H1 (cell line): Measurements from ENCODE around the gene ZNF500. TPM values are rescaled to one million over a fixed set of nuclear protein-coding genes. Genes with fewer than 3 reads are reported as not detected.

Experiments
- CTCF ChIA-PET: fragments of 300-600 bp; sonication (Branson Sonifier 250); formaldehyde crosslinking; loops from one replicate; lab custom pipeline; 2021; ENCODE audit not compliant: partially characterized antibody; lab: Charles Lee
- POLR2A ChIA-PET: fragments of 300-600 bp; sonication (Branson Sonifier 250); formaldehyde crosslinking; loops from one replicate; lab custom pipeline; 2021; ENCODE audit warnings: inconsistent platforms; ENCODE audit not compliant: partially characterized antibody; lab: Charles Lee
- DNase-seq, 2 experiments: peaks; one replicate each; pipeline versions ENCODE4 v3.0.0 to v3.0.0-alpha.2; 2010 to 2022; ENCODE audit warnings: low spot score in 2 of 2, low read depth in 1 of 2, mixed read lengths in 1 of 2
- FAIRE-seq: peaks from 2 replicates; lab custom pipeline; 2011; peaks lifted over from hg19 to GRCh38; lab: Jason Lieb, UNC
- H2AFZ ChIP-seq: 2 replicates; pipeline ENCODE4 v1.8.1; 2012; ENCODE audit warnings: low read length, inconsistent platforms
- H2AK5ac ChIP-seq: 2 replicates; pipeline ENCODE4 v1.6.1; 2013; ENCODE audit warnings: low read depth, low read length
- H2BK120ac ChIP-seq: replicated peaks from 2 replicates; pipeline ENCODE3; 2013; ENCODE audit warnings: low read depth, low read length, inconsistent platforms
- H2BK12ac ChIP-seq: 2 replicates; pipeline ENCODE4 v1.6.1; 2013; ENCODE audit warnings: low read depth, low read length
- H2BK15ac ChIP-seq: 2 replicates; pipeline ENCODE4 v1.6.1; 2013; ENCODE audit warnings: low read length
- H2BK20ac ChIP-seq: 2 replicates; pipeline ENCODE4 v1.6.1; 2013; ENCODE audit warnings: low read length
- H2BK5ac ChIP-seq: 2 replicates; pipeline ENCODE4 v1.6.1; 2013; ENCODE audit warnings: low read depth, low read length
- H3K14ac ChIP-seq: 2 replicates; pipeline ENCODE4 v1.6.1; 2013; ENCODE audit warnings: inconsistent platforms; ENCODE audit not compliant: insufficient read length
- H3K18ac ChIP-seq: 2 replicates; pipeline ENCODE4 v1.6.1; 2013; ENCODE audit warnings: low read length; ENCODE audit errors: extremely low read depth
- H3K23ac ChIP-seq: 2 replicates; pipeline ENCODE4 v1.6.1; 2013; ENCODE audit warnings: inconsistent platforms; ENCODE audit not compliant: insufficient read length
- H3K23me2 ChIP-seq: 2 replicates; pipeline ENCODE4 v1.6.1; 2013; ENCODE audit warnings: low read depth, low read length
- H3K27ac ChIP-seq: 2 replicates; pipeline ENCODE4 v1.6.1; 2011; ENCODE audit warnings: low read depth, low read length, inconsistent platforms
- H3K27me3 ChIP-seq, 4 experiments: replicated peaks in 1 of 4; 1 replicate in 1 of 4; 2 replicates in 3 of 4; pipeline versions ENCODE4 v1.6.1 to v1.8.1; 2011 to 2013; ENCODE audit warnings: low read length in 3 of 4, mild to moderate bottlenecking in 3 of 4, inconsistent platforms in 2 of 4, mixed read lengths in 2 of 4, moderate library complexity in 1 of 4; ENCODE audit not compliant: control insufficient read depth in 3 of 4, insufficient read depth in 3 of 4; ENCODE audit errors: extremely low read depth in 1 of 4
- H3K36me3 ChIP-seq, 4 experiments: 2 replicates each; pipeline versions ENCODE4 v1.6.1 to v1.8.1; 2011 to 2013; ENCODE audit warnings: mild to moderate bottlenecking in 4 of 4, low read length in 3 of 4, moderate library complexity in 2 of 4, control low read depth in 1 of 4, inconsistent platforms in 1 of 4; ENCODE audit not compliant: insufficient read depth in 4 of 4, control insufficient read depth in 2 of 4
- H3K4ac ChIP-seq: replicated peaks from 2 replicates; pipeline ENCODE3; 2013; ENCODE audit warnings: low read length, low read depth, mixed read lengths, inconsistent platforms; ENCODE audit not compliant: insufficient read length
- H3K4me1 ChIP-seq, 4 experiments: replicated peaks in 1 of 4; 1 replicate in 1 of 4; 2 replicates in 3 of 4; pipeline versions ENCODE4 v1.6.1 to v1.8.1; 2011 to 2013; ENCODE audit warnings: low read length in 3 of 4, inconsistent platforms in 2 of 4, mixed read lengths in 1 of 4; ENCODE audit not compliant: insufficient read depth in 4 of 4, control insufficient read depth in 3 of 4
- H3K4me2 ChIP-seq, 2 experiments: 2 replicates each; pipeline versions ENCODE4 v1.6.1 to v1.8.1; 2011 to 2013; ENCODE audit warnings: low read depth in 2 of 2, low read length in 2 of 2, control low read depth in 1 of 2, inconsistent platforms in 1 of 2, mild to moderate bottlenecking in 1 of 2; ENCODE audit not compliant: insufficient read depth in 1 of 2
- H3K4me3 ChIP-seq, 4 experiments: fragments of 200-600, 300-600 bp in 1 of 4; sonication (generic), shearing (Covaris generic), sonication (Bioruptor Twin) in 1 of 4; 2 replicates each; pipeline versions ENCODE4 v1.5.1 to v1.8.1; 2011 to 2016; ENCODE audit warnings: low read length in 4 of 4, low read depth in 3 of 4, control low read depth in 2 of 4, inconsistent platforms in 2 of 4, mild to moderate bottlenecking in 2 of 4, mixed read lengths in 1 of 4, moderate library complexity in 1 of 4; ENCODE audit not compliant: insufficient read depth in 2 of 4; ENCODE audit errors: extremely low read depth in 1 of 4
- H3K56ac ChIP-seq: replicated peaks from 2 replicates; pipeline ENCODE3; 2013; ENCODE audit warnings: low read depth, mild to moderate bottlenecking, mixed read lengths, low read length, inconsistent platforms; ENCODE audit not compliant: insufficient read length
- H3K79me1 ChIP-seq: 2 replicates; pipeline ENCODE4 v1.6.1; 2013; ENCODE audit warnings: low read depth, low read length, control low read depth
- H3K79me2 ChIP-seq, 2 experiments: 2 replicates each; pipeline versions ENCODE4 v1.6.1 to v1.8.1; 2012 to 2013; ENCODE audit warnings: low read length in 2 of 2, mild to moderate bottlenecking in 2 of 2, inconsistent platforms in 1 of 2; ENCODE audit not compliant: insufficient read depth in 2 of 2, control insufficient read depth in 1 of 2
- H3K9ac ChIP-seq, 4 experiments: replicated peaks in 1 of 4; 1 replicate in 1 of 4; 2 replicates in 3 of 4; pipeline versions ENCODE4 v1.6.1 to v1.8.1; 2011 to 2013; ENCODE audit warnings: low read depth in 3 of 4, low read length in 3 of 4, control low read depth in 2 of 4, mild to moderate bottlenecking in 2 of 4, moderate library complexity in 2 of 4, inconsistent platforms in 1 of 4; ENCODE audit errors: extremely low read depth in 1 of 4
- H3K9me3 ChIP-seq, 2 experiments: 2 replicates each; pipeline versions ENCODE4 v1.6.1 to v1.8.1; 2012 to 2013; ENCODE audit warnings: mild to moderate bottlenecking in 2 of 2, moderate library complexity in 2 of 2, control low read depth in 1 of 2, inconsistent platforms in 1 of 2, low read depth in 1 of 2, low read length in 1 of 2, mixed read lengths in 1 of 2; ENCODE audit not compliant: insufficient read depth in 2 of 2
- H4K20me1 ChIP-seq, 2 experiments: replicated peaks in 1 of 2; 2 replicates each; pipeline versions ENCODE3 to v1.8.1; 2011 to 2013; ENCODE audit warnings: inconsistent platforms in 2 of 2, low read length in 2 of 2, mild to moderate bottlenecking in 1 of 2; ENCODE audit not compliant: insufficient read depth in 2 of 2, control insufficient read depth in 1 of 2
- H4K5ac ChIP-seq: 2 replicates; pipeline ENCODE4 v1.6.1; 2013; ENCODE audit warnings: low read length, low read depth, mixed read lengths, inconsistent platforms; ENCODE audit not compliant: insufficient read length
- H4K8ac ChIP-seq: 2 replicates; pipeline ENCODE4 v1.8.0; 2013; ENCODE audit warnings: mild to moderate bottlenecking, moderate library complexity, low read length, inconsistent platforms; ENCODE audit not compliant: insufficient read depth; ENCODE audit errors: extremely low read depth
- H4K91ac ChIP-seq: replicated peaks from 2 replicates; pipeline ENCODE3; 2013; ENCODE audit warnings: low read length, mixed read lengths, inconsistent platforms; ENCODE audit not compliant: insufficient read length
- BACH1 ChIP-seq: IDR thresholded peaks from 2 replicates; pipeline ENCODE4 v1.6.1; 2012; ENCODE audit warnings: low read length, improper control_type of control experiment
- CBX5 ChIP-seq: fragments of 300-800, 300-1000 bp; sonication (generic); IDR thresholded peaks from 2 replicates; pipeline ENCODE4 v1.7.1; 2016; ENCODE audit warnings: antibody characterized with exemption, low read length, low read depth
- GTF2F1 ChIP-seq: IDR thresholded peaks from 2 replicates; pipeline ENCODE4 v1.6.1; 2012; ENCODE audit warnings: low read depth, low read length, improper control_type of control experiment, borderline replicate concordance
- MAFK ChIP-seq: IDR thresholded peaks from 2 replicates; pipeline ENCODE4 v1.6.1; 2012; ENCODE audit warnings: low read depth, mild to moderate bottlenecking, improper control_type of control experiment, low read length
- RBBP5 ChIP-seq: IDR thresholded peaks from 2 replicates; pipeline ENCODE4 v1.7.1; 2012; ENCODE audit warnings: low read depth, mild to moderate bottlenecking, inconsistent platforms, low read length, moderate library complexity, borderline replicate concordance
- SIRT6 ChIP-seq: IDR thresholded peaks from one replicate; pipeline ENCODE4 v1.7.1; 2012; ENCODE audit warnings: low read length, inconsistent platforms
- TAF7 ChIP-seq: optimal IDR thresholded peaks from 2 replicates; pipeline ENCODE3; 2011; ENCODE audit warnings: low read depth, mild to moderate bottlenecking, inconsistent platforms, low read length, moderate library complexity, borderline replicate concordance
- WGBS, 2 experiments: shearing (Covaris generic) in 1 of 2; methylation state at CpG; one replicate each; pipeline versions ENCODE4 v1.1.6 to v1.1.7; 2013 to 2015; ENCODE audit warnings: low lambda C conversion rate in 2 of 2, mixed read lengths in 2 of 2, inconsistent platforms in 1 of 2, low coverage in 1 of 2, missing lambda C conversion rate in 1 of 2; ENCODE audit not compliant: insufficient replicate concordance in 2 of 2, insufficient coverage in 1 of 2, insufficient read length in 1 of 2; ENCODE audit errors: extremely low coverage in 1 of 2, missing lambda C conversion rate in 1 of 2; 5-methylcytosine and 5-hydroxymethylcytosine counted together
- polyA plus RNA-seq, 7 experiments: library from polyadenylated mRNA; depleted of rRNA in 3 of 7; stranded (reverse) in 5 of 7; unstranded in 2 of 7; fragments of >200 nt in 5 of 7; fragments of 200-250 nt in 2 of 7; gene quantifications; 1 replicate in 5 of 7; 2 replicates in 1 of 7; 4 replicates in 1 of 7; pipeline versions ENCODE4 v1.2.1 to v1.2.3, GENCODE V29; 2011 to 2013; ENCODE audit warnings: missing spikeins in 2 of 7, mixed read lengths in 2 of 7
- total RNA-seq: library from RNA; stranded (reverse); fragmentation: NEBNext Ultra II Directional; extraction: Animal tissue kit (Norgen Biotek cat#: 25700); gene quantifications from 2 replicates; pipeline ENCODE4 v1.2.1, GENCODE V29; 2021

Gene ZNF500
- total and polyA plus RNA-seq, 2 of the 8 experiments (the other 6 are each of a cell fraction or from before 2014, with no cell fraction given) = 10.3 to 10.4 TPM

DNA sequence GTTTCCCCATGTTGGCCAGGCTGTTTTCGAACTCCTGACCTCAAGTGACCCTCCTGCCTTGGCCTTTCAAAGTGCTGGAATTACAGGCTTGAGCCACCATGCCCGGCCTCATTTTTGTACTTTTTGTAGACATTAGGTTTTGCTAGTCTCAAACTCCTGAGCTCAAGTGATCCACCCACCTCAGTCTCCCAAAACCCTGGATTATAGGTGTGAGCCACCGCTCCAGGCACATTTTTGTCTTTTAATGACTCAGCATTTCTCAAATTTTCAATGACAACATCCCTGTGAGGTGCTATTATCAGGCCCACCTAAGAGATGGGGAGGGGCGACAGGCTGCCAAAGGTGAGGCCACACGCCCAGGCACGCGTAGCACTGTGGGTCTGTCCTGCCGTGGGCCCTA, 20.1 kb upstream of the ZNF500 start:
- Histone ChIP-seq H4K5ac (no peak overlapping the region), H4K8ac (no peak overlapping the region; the same call in 1 of the 2 replicates), H3K23ac (no peak overlapping the region), H3K56ac (no peak overlapping the region), H3K27me3 (no peaks in the 10 kb centered on the region; a peak in 1 of 7 replicates), H3K18ac (0 out of 2 replicates have a peak overlapping the region, but pooled peaks have one; percentile 48), H4K20me1 (no peaks in the 10 kb centered on the region), H3K23me2 (no peaks in the 10 kb centered on the region), H2BK120ac (no peak overlapping the region), H2AK5ac (0 out of 2 replicates have a peak overlapping the region, but pooled peaks have one; percentile 24), H3K79me1 (no peaks in the 10 kb centered on the region), H3K9ac (no peak overlapping the region), H3K4me2 (no peak overlapping the region), H2BK5ac (peak overlapping the region; percentile 35; the same call in 1 of the 2 replicates), H2AFZ (no peak overlapping the region), H3K14ac (no peak overlapping the region), H2BK12ac (peak overlapping the region; percentile 95; the same call in 1 of the 2 replicates), H4K91ac (peak overlapping the region; percentile 20), H2BK15ac (no peak overlapping the region), H3K27ac (no peak overlapping the region), H3K4me3 (no peak overlapping the region), H3K79me2 (no peaks in the 10 kb centered on the region), H3K9me3 (no peaks in the 10 kb centered on the region), H3K36me3 (no peaks in the 10 kb centered on the region), H2BK20ac (peak overlapping the region; percentile 80; the same call in 1 of the 2 replicates), H3K4ac (no peak overlapping the region), H3K4me1 (peaks cover 0 to 13% (median 4%) of the 10 kb centered on the region in 4 experiments; a peak in 5 of 7 replicates)
- ChIA-PET CTCF (no interaction called here), POLR2A (interaction anchor here (1.0 to 1.7 kb wide), 4 partner anchors 10 to 19 kb away, joined by 3 to 5 read pairs (median 4); no protein-coding TSS in a partner anchor)
- FAIRE-seq = no peak
- peak in 1 of 2 experiments; percentile 34 for DNase-seq
- TF ChIP-seq BACH1 (peak; percentile 80), SIRT6 (no peak), CBX5 (no peak), RBBP5 (no peak), GTF2F1 (no peak), MAFK (peak; percentile 73), TAF7 (no peak)
- 95% methylated on average over 8 of the region's 8 CpGs; no CpG with 5 or more reads in 1 of the 2 experiments for WGBS, 2 experiments
